HL-60 (cell line): ENCODE data around the gene AP3M1.

ENCODE experiments used
- POLR2AphosphoS5 ChIP-seq: IDR thresholded peaks from 2 replicates; pipeline ENCODE4 v1.6.1; 2012; ENCODE audit warnings: low read depth
- TF ChIP-seq, protein P1 (sequence below): IDR thresholded peaks from one replicate; pipeline ENCODE4 v1.5.1; 2011; ENCODE audit warnings: low read length, control low read depth, inconsistent platforms; ENCODE audit not compliant: insufficient read depth

DNA sequence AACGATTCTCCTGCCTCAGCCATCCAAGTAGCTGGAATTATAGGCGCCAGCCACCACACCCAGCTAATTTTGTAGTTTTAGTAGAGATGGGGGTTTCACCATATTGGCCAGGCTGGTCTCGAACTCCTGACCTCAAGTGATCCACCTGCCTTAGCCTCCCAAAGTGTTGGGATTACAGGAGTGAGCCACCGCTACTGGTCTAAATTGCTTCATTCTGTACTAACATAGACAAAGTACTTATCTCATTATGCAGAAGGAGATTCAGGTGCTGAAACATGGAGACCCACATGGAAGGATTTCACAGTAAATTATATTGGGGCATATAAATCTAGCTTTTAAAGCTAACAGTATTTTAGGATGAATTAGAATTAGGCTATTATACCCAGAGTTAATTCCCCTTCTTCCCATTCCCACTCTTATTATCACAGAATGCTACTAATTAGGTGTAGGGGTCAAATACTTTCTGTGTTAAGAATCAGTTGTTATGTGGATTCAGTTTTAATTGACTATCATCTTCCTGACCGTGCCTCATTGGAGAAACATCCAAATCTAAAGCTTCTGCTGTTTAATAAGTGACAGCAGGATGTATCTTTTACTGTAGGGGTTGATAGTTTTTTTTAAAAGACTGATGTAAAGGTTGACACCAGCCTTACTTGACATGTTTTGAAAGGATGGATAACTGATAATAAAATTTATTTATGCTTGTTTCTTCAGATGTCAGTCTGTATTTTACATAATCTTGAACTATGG, 27.6 kb upstream of the AP3M1 start:
- TF ChIP-seq POLR2AphosphoS5 = no peak
- TF ChIP-seq, protein P1, sequence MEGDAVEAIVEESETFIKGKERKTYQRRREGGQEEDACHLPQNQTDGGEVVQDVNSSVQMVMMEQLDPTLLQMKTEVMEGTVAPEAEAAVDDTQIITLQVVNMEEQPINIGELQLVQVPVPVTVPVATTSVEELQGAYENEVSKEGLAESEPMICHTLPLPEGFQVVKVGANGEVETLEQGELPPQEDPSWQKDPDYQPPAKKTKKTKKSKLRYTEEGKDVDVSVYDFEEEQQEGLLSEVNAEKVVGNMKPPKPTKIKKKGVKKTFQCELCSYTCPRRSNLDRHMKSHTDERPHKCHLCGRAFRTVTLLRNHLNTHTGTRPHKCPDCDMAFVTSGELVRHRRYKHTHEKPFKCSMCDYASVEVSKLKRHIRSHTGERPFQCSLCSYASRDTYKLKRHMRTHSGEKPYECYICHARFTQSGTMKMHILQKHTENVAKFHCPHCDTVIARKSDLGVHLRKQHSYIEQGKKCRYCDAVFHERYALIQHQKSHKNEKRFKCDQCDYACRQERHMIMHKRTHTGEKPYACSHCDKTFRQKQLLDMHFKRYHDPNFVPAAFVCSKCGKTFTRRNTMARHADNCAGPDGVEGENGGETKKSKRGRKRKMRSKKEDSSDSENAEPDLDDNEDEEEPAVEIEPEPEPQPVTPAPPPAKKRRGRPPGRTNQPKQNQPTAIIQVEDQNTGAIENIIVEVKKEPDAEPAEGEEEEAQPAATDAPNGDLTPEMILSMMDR = no peak
